Measurements from ENCODE around the gene SLC2A6.
"Not testable (repeated sequence)": the region's sequence is repeated elsewhere in the genome, so short reads cannot be mapped to it uniquely, and the experiment has no call there.

SLC2A6 gene

GRCh38 chr9:133459476-133460404 is 19.2 kb downstream of the SLC2A6 start, which contains the start of gene CACFD1:
TSS of gene CACFD1 (plus strand) at chr9:133459978. CDS start at chr9:133460067, 89 bp downstream.
- peak; percentile 97 to 100 for DNase-seq

GRCh38 chr9:133458643-133459312 is 20.1 kb downstream of the SLC2A6 start:
- no peak for DNase-seq

- no peak for DNase-seq
These were observed 21.2 kb downstream of the SLC2A6 start for GRCh38 chr9:133457748-133458147.

DNA sequence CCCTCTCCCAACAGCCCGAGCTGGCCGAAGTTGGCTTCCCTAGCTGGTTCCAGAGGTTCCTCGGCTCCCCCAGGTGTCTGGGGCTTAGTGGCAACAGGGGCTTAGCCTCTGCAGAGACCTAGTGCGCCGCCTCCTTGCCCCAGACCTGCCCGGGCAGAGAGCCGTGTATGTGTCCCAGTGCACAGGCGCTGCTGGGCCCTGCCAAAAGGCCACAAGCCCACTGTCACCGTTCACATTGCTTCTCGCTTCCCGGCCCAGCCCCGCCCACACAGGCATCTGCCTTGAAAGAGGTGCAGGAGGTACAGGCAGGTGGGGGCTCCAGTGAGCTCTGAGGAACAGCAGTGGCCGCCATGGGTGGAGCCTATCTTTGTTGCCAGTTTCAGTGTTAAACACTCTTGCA is 21.7 kb downstream of the SLC2A6 start:
- DNase-seq: no peak

DNA sequence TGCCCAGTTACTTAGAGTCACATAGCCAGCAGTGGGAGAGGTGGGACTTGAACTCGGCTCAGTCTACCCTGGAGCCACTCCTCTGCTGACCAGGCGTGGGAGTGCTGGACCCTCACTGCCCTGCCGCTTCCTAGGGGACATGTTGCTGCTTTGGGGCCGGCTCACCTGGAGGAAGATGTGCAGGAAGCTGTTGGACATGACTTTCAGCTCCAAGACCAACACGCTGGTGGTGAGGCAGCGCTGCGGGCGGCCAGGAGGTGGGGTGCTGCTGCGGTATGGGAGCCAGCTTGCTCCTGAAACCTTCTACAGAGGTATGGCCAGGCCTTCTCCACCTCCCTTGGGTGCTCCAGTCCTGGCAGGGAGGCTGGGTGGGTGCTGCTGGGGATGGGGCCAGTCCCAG is 22.5 kb downstream of the SLC2A6 start:
- DNase-seq: no peak

- no peak for DNase-seq
These were observed 23.0 kb downstream of the SLC2A6 start for GRCh38 chr9:133455936-133456335.

DNA sequence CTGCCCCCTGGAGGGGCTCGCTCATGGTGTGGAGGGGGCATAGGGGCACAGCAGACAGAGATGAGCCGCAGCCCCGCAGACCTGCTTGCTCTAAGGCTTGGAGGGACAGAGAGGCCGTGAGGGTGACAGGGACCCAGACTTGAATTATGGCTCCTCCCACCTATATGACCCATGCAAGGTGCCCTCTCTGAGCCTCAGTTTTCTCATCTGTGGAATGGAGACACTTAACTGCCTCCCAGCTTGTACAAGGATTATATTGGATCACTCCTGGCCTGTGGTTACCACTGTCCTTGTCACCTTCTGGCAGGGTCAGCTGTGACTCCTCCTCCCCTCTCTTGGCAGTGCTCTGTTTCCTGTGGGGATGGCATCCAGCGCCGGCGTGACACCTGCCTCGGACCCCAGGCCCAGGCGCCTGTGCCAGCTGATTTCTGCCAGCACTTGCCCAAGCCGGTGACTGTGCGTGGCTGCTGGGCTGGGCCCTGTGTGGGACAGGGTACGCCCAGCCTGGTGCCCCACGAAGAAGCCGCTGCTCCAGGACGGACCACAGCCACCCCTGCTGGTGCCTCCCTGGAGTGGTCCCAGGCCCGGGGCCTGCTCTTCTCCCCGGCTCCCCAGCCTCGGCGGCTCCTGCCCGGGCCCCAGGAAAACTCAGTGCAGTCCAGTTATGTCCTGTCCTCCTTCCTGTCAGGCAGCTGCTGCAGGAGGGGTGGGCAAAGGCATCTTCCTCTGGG is 23.8 kb downstream of the SLC2A6 start:
- no peak for DNase-seq

GRCh38 chr9:133454325-133454724 is 24.6 kb downstream of the SLC2A6 start:
- DNase-seq: no peak

- DNase-seq: no peak
These were observed 25.2 kb downstream of the SLC2A6 start for GRCh38 chr9:133453651-133454050.

DNA sequence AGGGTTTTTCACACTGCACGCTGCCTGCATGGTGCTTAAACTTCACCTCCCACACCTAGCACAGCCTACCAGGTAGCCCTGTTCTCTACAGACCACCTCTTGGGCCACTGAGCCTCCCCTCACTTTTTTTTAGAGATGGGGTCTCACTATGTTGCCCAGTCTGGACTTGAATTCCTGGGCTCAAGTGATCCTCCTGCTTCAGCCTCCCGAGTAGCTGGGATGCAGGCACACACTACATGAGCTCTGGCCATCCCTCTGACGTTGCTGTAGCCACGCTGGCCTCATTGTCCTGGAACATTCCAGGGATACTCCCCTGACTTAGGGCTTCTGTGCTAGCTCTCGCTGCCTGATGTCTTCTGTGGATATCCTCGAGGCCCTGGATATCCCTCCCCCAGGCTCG is 26.3 kb downstream of the SLC2A6 start:
- no peak for DNase-seq

DNA sequence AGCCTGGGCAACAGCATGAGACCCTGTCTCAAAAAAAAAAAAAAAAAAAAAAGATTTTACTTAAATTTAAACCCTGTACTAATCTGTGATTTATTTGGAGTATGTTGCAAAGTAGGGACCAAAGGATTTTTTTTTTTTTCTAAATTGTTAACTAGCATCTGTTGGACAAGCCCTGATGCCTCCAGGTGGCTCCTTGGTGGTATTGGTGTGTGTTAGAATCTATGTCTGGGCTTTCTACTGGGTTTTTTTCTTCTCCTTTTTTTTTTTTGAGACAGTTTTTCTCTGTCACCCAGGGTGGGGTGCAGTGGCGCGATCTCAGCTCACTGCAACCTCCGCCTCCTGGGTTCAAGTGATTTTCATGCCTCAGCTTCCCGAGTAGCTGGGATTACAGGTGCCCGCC is 27.0 kb downstream of the SLC2A6 start:
- DNase-seq: not testable (repeated sequence)

DNA sequence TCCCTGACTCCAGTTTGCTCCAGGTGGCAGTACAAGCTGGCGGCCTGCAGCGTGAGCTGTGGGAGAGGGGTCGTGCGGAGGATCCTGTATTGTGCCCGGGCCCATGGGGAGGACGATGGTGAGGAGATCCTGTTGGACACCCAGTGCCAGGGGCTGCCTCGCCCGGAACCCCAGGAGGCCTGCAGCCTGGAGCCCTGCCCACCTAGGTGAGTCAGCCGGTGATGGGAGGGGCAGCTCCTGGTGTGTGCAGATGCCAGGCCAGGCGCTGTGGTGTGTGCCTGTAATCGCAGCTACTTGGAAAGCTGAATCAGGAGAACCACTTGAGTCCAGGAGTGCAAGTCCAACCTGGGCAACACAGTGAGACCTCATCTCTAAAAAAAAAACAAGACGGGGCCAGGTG is 29.1 kb downstream of the SLC2A6 start:
- DNase-seq: peak in 1 of 2 experiments; percentile 24

- DNase-seq: no peak
These were observed 30.4 kb downstream of the SLC2A6 start for GRCh38 chr9:133448487-133448972.

- no peak for DNase-seq
These were observed 33.5 kb downstream of the SLC2A6 start for GRCh38 chr9:133445293-133445969.

GRCh38 chr9:133443982-133444381 is 34.9 kb downstream of the SLC2A6 start:
- DNase-seq: peak in 1 of 2 experiments; percentile 10

- DNase-seq: no peak
These were observed 35.7 kb downstream of the SLC2A6 start for GRCh38 chr9:133443248-133443647.

GRCh38 chr9:133441571-133441970 is 37.3 kb downstream of the SLC2A6 start:
- DNase-seq: no peak

- no peak for DNase-seq
These were observed 38.0 kb downstream of the SLC2A6 start for GRCh38 chr9:133440874-133441273.

- DNase-seq: no peak
These were observed 39.6 kb downstream of the SLC2A6 start for GRCh38 chr9:133439337-133439736.

DNA sequence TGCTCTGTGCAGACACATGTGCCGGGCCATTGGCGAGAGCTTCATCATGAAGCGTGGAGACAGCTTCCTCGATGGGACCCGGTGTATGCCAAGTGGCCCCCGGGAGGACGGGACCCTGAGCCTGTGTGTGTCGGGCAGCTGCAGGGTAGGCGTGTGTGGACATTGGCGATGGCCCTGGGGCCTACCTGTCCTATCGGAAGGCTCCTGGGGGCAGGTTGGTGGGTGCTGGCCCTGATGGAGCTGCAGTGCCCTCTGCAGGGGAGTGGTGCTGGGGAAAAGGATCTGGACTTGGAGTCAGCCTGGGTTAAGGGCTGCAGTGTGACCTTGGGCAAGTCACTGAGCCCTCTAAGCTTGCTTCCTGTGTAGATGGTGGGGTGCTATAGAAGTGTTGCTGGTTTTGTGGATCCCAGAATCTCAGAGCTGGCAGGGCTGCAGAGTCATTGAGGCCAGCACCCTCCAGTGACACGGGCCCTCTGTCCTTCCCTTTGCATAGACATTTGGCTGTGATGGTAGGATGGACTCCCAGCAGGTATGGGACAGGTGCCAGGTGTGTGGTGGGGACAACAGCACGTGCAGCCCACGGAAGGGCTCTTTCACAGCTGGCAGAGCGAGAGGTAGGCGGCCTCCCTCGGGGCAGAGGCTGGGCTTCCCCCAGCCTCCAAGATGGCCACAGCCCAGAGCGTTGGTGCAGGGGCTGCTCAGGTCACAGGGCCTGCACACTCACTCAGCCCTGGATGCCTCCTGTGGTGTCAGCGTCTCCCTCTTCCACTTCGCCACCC is 41.0 kb downstream of the SLC2A6 start:
- no peak for DNase-seq

DNA sequence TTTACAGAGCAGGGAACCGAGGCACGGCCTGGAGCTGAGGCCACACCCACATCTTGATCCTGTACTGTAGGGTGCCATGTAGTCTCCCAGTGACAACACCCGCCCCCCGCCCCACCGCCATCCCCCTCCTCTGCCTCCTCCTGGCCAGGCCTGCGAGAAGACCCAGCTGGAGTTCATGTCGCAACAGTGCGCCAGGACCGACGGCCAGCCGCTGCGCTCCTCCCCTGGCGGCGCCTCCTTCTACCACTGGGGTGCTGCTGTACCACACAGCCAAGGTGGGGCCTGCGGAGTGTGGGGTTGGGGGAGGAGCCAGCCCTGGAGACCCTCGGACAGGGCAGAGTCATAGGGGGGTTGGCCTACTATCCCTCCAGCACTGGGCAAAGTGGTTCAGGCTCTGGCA is 42.2 kb downstream of the SLC2A6 start:
- DNase-seq: no peak

GRCh38 chr9:133433351-133433843 is 45.5 kb downstream of the SLC2A6 start:
- no peak for DNase-seq

Data from NCI-H2081 (cell line).